Mucosa of rectum (tissue), 2 donors: ENCODE data around the gene UTP4.

Source experiments
- H3K27ac ChIP-seq, 2 donors: one replicate each; pipeline ENCODE4 v1.7.0; 2013; ENCODE audit warnings: inconsistent platforms in 2 of 2, low read depth in 2 of 2, low read length in 2 of 2
- H3K27me3 ChIP-seq, 2 donors: one replicate each; pipeline ENCODE4 v1.7.0; 2013; ENCODE audit warnings: low read length in 2 of 2; ENCODE audit not compliant: control insufficient read depth in 2 of 2, insufficient read depth in 2 of 2
- H3K36me3 ChIP-seq, 2 donors: one replicate each; pipeline ENCODE4 v1.7.0; 2013; ENCODE audit warnings: low read length in 2 of 2; ENCODE audit not compliant: control insufficient read depth in 2 of 2, insufficient read depth in 2 of 2
- H3K4me1 ChIP-seq, 2 donors: one replicate each; pipeline ENCODE4 v1.7.0; 2013; ENCODE audit warnings: low read length in 2 of 2, mild to moderate bottlenecking in 1 of 2; ENCODE audit not compliant: control insufficient read depth in 2 of 2, insufficient read depth in 2 of 2
- H3K4me3 ChIP-seq, 2 donors: one replicate each; pipeline ENCODE4 v1.7.0; 2013; ENCODE audit warnings: low read length in 2 of 2
- H3K9ac ChIP-seq, 2 donors: one replicate each; pipeline ENCODE4 v1.7.0; 2013; ENCODE audit warnings: low read length in 2 of 2, low read depth in 1 of 2, mild to moderate bottlenecking in 1 of 2
- H3K9me3 ChIP-seq, 2 donors: one replicate each; pipeline ENCODE4 v1.7.0; 2013; ENCODE audit warnings: low read length in 2 of 2; ENCODE audit not compliant: control insufficient read depth in 2 of 2
- donor health status: healthy.
- donor health status: Normal muscosa, but diverticular disease.

UTP4 gene

DNA sequence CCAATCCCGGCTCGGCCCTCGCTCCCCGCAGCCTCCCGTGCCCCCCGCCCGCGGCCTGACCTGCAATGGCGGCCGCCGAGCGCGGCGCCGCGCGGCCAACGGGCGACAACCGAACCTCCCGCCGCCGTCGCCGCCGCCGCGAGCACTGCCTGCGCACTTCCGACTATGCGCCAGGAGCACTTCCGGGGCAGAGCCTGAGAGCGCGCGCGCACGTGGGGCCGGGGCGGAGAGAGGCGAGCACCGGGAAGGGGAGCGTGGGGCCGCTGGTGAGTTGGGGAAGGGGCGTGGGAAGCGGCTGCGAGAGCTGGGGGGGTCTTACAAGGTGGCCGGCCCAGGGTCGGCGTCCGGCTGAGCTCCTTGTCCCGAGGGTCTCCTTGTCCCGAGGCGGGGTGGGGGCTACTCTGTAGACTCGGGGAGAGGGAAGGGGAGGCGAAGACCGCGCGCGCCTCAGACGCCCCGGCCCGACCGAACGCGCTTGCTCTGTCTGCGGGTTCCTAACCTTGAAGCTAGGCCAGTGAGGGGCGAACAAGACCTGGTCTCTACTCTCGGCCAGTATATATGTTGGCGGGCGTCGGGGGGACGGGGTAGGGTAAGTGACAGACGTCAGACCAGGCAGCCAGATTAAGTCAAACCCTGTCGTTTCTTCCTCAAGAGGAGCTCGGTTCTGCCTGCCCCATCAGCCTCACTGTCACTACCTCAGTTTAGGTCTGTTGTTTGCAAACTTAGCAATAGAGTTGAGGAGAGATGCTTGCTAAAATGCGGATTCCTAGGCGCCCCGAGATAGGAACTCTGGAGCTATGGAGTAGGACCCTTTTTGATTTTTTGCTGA is at the start of gene UTP4, which contains the start of gene CHTF8:
UTP4 (plus strand) TSS at position 226 of the 829 bp plus-strand sequence. CDS start 811 bp downstream, outside the sequence.
CHTF8 (minus strand) TSS at position 165 of the 829 bp plus-strand sequence. CDS start 11,130 bp downstream, outside the sequence.
- Histone ChIP-seq H3K9ac (peak within 1 kb of the TSS; percentile 91 to 95), H3K4me3 (peak within 1 kb of the TSS; percentile 89 to 95), H3K27me3 (no peaks in the 10 kb centered on the region), H3K4me1 (peaks cover 9 to 11% of the 10 kb centered on the region in 2 donors), H3K27ac (peak within 1 kb of the TSS; percentile 86), H3K36me3 (peaks cover 5% of the 10 kb centered on the region in 2 donors), H3K9me3 (no peaks in the 10 kb centered on the region)

DNA sequence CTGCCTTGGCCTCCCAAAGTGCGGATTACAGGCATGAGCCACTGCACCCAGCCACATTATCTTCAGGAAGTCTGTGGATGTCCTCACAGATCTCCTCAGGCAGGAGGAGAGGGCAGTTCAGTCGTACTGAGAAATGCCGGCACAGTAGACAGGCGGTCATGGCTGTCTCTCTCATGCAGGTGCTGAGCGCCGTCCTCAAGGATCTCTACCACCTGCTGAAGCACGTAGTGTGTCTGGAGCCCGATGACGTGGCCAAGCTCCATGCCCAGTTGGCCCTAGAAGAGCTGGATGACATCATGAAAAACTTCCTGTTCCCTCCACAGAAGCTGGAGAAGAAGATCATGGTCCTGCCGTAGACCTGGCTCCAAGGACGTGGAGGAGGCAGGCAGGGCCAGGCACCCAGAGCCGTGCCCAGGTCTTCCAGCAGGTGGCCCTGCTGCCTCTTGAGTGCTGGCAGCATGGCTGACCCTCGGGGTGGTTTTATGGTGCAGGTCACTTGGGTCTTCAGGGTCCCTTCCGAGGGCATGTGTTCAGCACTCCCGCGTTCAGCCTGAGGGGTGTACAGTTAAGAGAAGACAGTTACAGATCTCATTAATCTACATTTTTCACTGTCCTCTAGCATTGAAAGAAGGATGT is 49.0 kb upstream of the UTP4 start:
- Histone ChIP-seq H3K4me1 (no peaks in the 10 kb centered on the region), H3K27me3 (no peaks in the 10 kb centered on the region), H3K9me3 (no peaks in the 10 kb centered on the region), H3K36me3 (no peaks in the 10 kb centered on the region), H3K27ac (no peak overlapping the region), H3K9ac (no peak overlapping the region), H3K4me3 (no peak overlapping the region)

DNA sequence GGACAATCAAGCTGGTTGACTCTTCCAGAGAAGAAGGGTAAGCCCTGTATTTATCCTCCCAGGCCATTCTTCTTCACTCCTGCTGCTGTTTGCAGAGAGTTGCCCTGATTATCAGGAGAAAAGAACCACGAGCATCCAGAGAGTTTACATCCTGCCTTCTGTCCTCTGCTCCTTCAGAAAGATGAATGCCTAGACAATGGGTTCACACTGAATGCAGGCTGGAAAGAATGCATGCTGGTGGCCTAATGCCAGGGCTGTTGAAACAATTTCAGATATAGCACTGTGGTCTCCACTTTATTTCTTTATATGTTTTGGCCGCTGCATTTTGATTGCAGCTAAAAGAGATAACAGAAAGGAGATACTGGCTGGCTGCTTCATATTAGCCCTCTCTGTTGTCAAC is 48.2 kb upstream of the UTP4 start:
- Histone ChIP-seq H3K27ac (no peak overlapping the region), H3K9me3 (no peaks in the 10 kb centered on the region), H3K36me3 (no peaks in the 10 kb centered on the region), H3K9ac (no peak overlapping the region), H3K4me3 (no peak overlapping the region), H3K27me3 (no peaks in the 10 kb centered on the region), H3K4me1 (no peaks in the 10 kb centered on the region)

DNA sequence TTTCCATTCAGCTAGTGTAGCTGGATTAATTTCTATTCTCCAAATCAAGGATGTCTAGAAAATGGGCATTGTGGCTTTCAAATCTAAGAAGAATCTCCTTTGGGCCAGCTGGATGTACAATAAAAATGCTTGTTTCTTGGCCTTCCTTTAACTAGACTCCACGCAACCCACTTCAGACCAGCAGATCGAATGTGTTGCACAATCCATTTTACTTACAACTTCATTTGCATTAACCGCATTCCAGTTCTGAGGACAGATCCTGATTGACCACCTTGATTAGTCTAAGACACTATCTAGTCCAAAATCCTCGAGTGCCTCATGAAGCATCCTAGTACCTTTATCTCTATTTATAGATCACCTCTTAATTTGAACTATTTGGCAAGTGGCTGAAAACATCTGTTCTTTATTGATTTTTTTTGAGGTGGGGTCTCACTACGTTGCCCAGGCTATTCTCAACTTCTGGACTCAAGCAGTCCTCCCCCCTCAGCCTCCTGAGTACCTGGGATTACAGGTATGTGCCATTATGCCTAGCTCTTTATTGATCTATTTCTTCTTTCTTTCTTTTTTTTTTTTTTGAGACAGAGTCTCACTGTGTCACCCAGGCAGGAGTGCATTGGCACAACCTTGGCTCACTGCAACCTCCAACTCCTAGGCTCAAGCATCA is 47.3 kb upstream of the UTP4 start:
- Histone ChIP-seq H3K36me3 (no peaks in the 10 kb centered on the region), H3K27me3 (no peaks in the 10 kb centered on the region), H3K9me3 (no peaks in the 10 kb centered on the region), H3K9ac (no peak overlapping the region), H3K27ac (no peak overlapping the region), H3K4me1 (no peaks in the 10 kb centered on the region), H3K4me3 (no peak overlapping the region)

DNA sequence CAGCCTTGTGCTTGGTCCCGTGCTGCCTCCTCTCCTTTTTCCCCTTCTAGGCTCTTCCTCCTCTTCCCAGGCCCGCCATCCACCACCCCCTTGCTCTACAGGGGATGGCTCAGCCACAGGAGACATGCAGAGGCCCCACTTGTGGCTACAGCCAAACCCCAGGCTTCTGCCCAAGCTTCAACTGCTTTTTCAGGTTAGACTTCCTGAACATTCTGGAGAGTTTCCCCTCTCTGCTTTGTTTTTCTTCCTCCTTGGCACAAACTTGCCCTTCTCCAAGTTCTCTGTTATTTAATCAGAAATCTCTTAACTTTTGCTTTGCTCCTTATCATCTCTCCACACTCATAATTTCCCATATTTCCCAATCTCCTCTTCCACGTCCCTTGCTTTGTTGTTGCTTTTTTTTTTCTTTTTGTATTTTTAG is 45.3 kb upstream of the UTP4 start:
- Histone ChIP-seq H3K4me3 (no peak overlapping the region), H3K9me3 (no peaks in the 10 kb centered on the region), H3K36me3 (no peaks in the 10 kb centered on the region), H3K9ac (no peak overlapping the region), H3K4me1 (no peaks in the 10 kb centered on the region), H3K27ac (no peak overlapping the region), H3K27me3 (no peaks in the 10 kb centered on the region)

DNA sequence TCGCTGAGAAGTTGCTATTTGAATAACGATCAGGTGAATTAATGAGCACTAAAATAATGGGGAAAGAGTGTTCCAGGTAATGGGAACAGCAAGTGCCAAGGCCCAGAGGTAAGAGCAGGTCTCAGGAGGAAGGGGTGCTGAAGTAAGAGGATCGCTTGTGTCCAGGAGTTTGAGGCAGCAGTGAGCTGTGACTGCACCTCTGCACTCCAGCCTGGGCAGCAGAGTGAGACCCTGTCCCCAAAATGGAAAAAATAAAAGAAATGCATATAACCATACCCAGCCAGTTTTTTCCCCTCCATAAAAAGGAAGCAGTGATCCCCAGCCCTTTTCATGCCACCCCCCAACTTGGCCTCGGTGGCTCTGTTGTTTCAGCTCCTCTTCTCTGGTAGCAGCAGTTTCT is 43.8 kb upstream of the UTP4 start:
- Histone ChIP-seq H3K4me1 (no peaks in the 10 kb centered on the region), H3K27me3 (no peaks in the 10 kb centered on the region), H3K9ac (no peak overlapping the region), H3K27ac (no peak overlapping the region), H3K4me3 (no peak overlapping the region), H3K9me3 (no peaks in the 10 kb centered on the region), H3K36me3 (no peaks in the 10 kb centered on the region)

DNA sequence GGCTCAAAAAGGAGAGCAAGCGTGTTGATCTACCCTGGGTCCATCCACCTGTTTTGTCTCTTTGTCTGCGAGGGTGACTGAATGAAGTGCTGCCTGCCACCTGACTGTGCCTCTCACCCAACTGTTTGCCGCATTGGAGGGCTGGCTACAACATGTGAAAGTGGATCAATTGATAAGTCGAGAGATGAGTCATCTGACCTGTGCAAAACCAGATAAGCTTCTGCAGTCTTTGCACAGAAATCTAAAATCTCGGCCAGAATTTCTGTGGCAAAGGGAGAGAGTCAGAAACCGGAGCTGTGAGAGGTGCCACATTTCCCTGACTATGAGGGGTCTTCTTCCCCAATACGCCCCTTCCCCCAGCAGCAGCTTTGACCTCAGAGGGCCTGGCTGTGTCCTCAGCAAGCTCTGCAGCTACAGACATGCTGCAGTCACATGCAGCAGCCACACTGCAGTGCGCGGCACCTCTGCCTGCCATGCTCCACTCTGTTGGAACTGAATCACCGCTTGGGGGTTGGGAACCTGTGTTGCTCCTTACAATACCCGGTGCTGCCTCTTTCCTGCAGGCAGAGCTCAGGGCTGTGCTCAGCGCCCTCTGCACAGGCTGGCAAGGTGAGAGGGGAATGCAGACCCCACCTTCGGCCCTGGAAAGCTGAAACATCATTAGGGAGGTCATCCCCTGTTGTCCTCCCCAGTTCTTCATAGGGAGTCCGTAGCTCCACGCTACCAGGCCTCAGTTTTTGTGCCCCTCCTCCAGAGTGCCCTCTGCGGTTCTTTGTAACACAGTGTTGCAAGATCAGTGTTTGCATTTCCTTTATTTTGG is 43.1 kb upstream of the UTP4 start:
- Histone ChIP-seq H3K27ac (no peak overlapping the region), H3K4me1 (peaks cover 0 to 2% of the 10 kb centered on the region in 2 donors), H3K36me3 (no peaks in the 10 kb centered on the region), H3K4me3 (no peak overlapping the region), H3K9ac (no peak overlapping the region), H3K9me3 (no peaks in the 10 kb centered on the region), H3K27me3 (no peaks in the 10 kb centered on the region)

DNA sequence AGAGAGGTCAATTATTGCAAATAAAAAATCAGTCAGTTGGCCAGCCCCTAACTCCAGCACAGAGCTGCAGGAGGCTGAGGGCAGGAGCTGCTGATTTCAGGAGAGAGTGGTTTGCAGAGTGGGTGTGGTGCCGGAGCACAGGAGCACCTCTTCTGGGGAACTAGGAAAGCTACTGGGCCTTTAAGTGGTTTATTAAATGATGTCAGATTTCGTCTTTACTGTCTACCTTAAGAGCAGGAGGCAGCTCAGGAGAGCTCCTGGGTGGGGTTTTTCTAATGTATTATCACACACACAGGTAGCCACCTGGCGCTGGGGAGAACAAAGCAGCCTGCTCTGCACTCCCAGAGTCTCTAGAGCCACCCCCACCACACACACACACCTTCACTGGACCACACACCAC is 38.5 kb upstream of the UTP4 start:
- Histone ChIP-seq H3K9ac (no peak overlapping the region), H3K9me3 (no peaks in the 10 kb centered on the region), H3K4me1 (peaks cover 0 to 2% of the 10 kb centered on the region in 2 donors), H3K36me3 (no peaks in the 10 kb centered on the region), H3K4me3 (no peak overlapping the region), H3K27ac (no peak overlapping the region), H3K27me3 (no peaks in the 10 kb centered on the region)

DNA sequence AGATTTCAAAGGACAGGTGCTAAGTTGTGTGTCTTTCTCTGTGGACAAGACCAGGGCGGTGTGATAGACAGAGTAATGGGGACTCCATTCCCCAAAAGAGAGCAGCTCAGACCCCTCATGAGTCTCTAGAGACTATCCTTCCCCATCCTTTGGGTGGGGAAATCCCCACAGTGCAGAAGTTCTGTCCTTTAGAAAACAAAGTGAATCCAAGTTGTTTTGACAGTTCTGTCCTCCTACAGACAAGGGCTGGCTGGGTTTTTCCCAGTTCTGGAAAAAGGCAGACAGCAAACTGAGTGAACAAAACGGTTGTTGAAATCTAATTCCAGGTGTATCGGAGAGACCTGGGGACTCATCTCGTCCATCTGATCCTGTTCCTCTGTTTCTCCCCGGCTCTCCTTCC is 37.9 kb upstream of the UTP4 start:
- H3K9me3 ChIP-seq, result no peaks in the 10 kb centered on the region
- H3K4me1 ChIP-seq, result peaks cover 0 to 2% of the 10 kb centered on the region in 2 donors
- H3K27me3 ChIP-seq, result no peaks in the 10 kb centered on the region
- H3K27ac ChIP-seq, result no peak overlapping the region
- no peaks in the 10 kb centered on the region for H3K36me3 ChIP-seq
- H3K9ac ChIP-seq, result no peak overlapping the region
- no peak overlapping the region for H3K4me3 ChIP-seq
